HCT116 (cell line): ENCODE data around the gene PLEKHA4.
"Not testable (repeated sequence)": the region's sequence is repeated elsewhere in the genome, so short reads cannot be mapped to it uniquely, and the experiment has no call there.

ENCODE experiments used
- CEBPB ChIP-seq: IDR thresholded peaks from 2 replicates; pipeline ENCODE4 v1.6.1; 2012; ENCODE audit warnings: low read depth
- ZFX ChIP-seq: fragments of 450-650 bp; IDR thresholded peaks from 2 replicates; pipeline ENCODE4 v1.6.1; 2017
- TF ChIP-seq, protein P1 (sequence below), 3 experiments: fragments of 200-600 bp in 1 of 3; sonication (generic) in 1 of 3; IDR thresholded peaks in 2 of 3; conservative IDR thresholded peaks in 1 of 3; 2 replicates each; pipeline ENCODE4 v1.5.1; 2012 to 2017; ENCODE audit warnings: low read depth in 2 of 3, low read length in 2 of 3, antibody characterized with exemption in 1 of 3, borderline replicate concordance in 1 of 3, control low read depth in 1 of 3, mild to moderate bottlenecking in 1 of 3, mixed read lengths in 1 of 3, mixed run types in 1 of 3, moderate library complexity in 1 of 3; ENCODE audit not compliant: insufficient read depth in 1 of 3

DNA sequence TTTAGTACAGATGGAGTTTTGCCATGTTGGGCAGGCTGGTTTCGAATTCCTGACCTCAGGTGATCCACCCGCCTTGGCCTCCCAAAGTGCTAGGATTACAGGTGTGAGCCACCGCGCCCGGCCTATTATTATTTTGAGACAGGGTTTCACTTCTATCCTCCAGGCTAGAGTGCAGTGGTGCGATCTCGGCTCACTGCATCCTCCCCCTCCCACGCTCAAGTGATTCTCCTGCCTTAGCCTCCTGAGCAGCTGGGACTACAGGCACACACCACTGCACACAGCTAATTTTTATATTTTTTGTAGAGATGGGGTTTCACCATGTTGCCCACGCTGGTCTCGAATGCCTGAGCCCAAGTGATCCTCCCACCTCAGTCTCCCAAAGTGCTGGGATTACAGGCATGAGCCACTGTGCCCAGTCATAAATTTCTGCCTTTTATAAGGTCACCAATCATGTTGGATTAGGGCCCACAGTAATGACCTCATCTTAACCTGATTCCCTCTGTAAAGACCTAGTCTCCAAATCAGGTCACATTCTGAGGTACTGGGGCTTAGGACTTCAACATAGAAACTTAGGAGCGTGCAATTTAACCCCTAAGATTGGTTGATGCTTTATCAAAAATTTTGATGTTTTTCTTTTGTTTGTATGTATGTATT, 41.1 kb upstream of the PLEKHA4 start:
- TF ChIP-seq, protein P1, sequence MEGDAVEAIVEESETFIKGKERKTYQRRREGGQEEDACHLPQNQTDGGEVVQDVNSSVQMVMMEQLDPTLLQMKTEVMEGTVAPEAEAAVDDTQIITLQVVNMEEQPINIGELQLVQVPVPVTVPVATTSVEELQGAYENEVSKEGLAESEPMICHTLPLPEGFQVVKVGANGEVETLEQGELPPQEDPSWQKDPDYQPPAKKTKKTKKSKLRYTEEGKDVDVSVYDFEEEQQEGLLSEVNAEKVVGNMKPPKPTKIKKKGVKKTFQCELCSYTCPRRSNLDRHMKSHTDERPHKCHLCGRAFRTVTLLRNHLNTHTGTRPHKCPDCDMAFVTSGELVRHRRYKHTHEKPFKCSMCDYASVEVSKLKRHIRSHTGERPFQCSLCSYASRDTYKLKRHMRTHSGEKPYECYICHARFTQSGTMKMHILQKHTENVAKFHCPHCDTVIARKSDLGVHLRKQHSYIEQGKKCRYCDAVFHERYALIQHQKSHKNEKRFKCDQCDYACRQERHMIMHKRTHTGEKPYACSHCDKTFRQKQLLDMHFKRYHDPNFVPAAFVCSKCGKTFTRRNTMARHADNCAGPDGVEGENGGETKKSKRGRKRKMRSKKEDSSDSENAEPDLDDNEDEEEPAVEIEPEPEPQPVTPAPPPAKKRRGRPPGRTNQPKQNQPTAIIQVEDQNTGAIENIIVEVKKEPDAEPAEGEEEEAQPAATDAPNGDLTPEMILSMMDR (IDR thresholded peaks at IDR 0.05 in 2 of 3, conservative IDR thresholded peaks at IDR 0.05 in 1 of 3; ENCODE audit: borderline replicate concordance in 1 of 3, insufficient read depth in 1 of 3, low read depth in 2 of 3, low read length in 2 of 3), result not testable (repeated sequence)
- not testable (repeated sequence) for TF ChIP-seq CEBPB, ZFX
